HEK293 (cell line): ENCODE data around the gene AOC3.

Experiments
- CTCF ChIA-PET: fragments of 350-600 bp; formaldehyde crosslinking; extraction: SDS; loops from one replicate; lab custom pipeline; 2021; ENCODE audit warnings: antibody characterized with exemption; lab: Yijun Ruan, JAX
- POLR2A ChIA-PET: fragments of 300-600 bp; formaldehyde crosslinking; extraction: SDS; loops from one replicate; lab custom pipeline; 2020; ENCODE audit warnings: antibody characterized with exemption, inconsistent platforms; lab: Yijun Ruan, JAX
- H3K27ac ChIP-seq: fragments of 200-500 bp; sonication (Bioruptor generic); 2 replicates; pipeline ENCODE4 v1.5.1; 2014; ENCODE audit warnings: low read depth, low read length, control low read depth, inconsistent platforms; ENCODE audit errors: extremely low read depth
- H3K36me3 ChIP-seq, 2 experiments: fragments of 200-500 bp in 1 of 2; sonication (Bioruptor generic) in 1 of 2; 1 replicate in 1 of 2; 2 replicates in 1 of 2; pipeline ENCODE4 v1.5.1; 2014 to 2017; ENCODE audit warnings: inconsistent platforms in 2 of 2, low read length in 2 of 2; ENCODE audit not compliant: control insufficient read depth in 2 of 2, insufficient read depth in 1 of 2
- H3K4me1 ChIP-seq: fragments of 200-500 bp; sonication (Bioruptor generic); 2 replicates; pipeline ENCODE4 v1.5.1; 2014; ENCODE audit warnings: mild to moderate bottlenecking, low read length, inconsistent platforms; ENCODE audit not compliant: control insufficient read depth, insufficient read depth
- H3K4me3 ChIP-seq: 2 replicates; pipeline ENCODE4 v1.5.1; 2011; ENCODE audit warnings: low read depth, mild to moderate bottlenecking, control low read depth, low read length, moderate library complexity
- H3K9me3 ChIP-seq: fragments of 200-500 bp; sonication (Bioruptor generic); 2 replicates; pipeline ENCODE4 v1.5.1; 2014; ENCODE audit warnings: low read depth, low read length, inconsistent platforms; ENCODE audit not compliant: control insufficient read depth, insufficient read depth
- BCL11B ChIP-seq: fragments of 450-650 bp; formaldehyde crosslinking; IDR thresholded peaks from 2 replicates; pipeline ENCODE4 v1.5.1; 2016; ENCODE audit warnings: low read depth, missing biosample characterization, missing genetic modification characterization
- HOXA7 ChIP-seq: sonication (generic); formaldehyde crosslinking; IDR thresholded peaks from 2 replicates; pipeline ENCODE4 v1.8.1; 2022; ENCODE audit warnings: missing genetic modification reagents, borderline replicate concordance
- PATZ1 ChIP-seq: fragments of 450-650 bp; formaldehyde crosslinking; IDR thresholded peaks from 2 replicates; pipeline ENCODE4 v1.5.1; 2016; ENCODE audit warnings: missing biosample characterization, missing genetic modification characterization
- PRDM6 ChIP-seq: fragments of 450-650 bp; formaldehyde crosslinking; IDR thresholded peaks from 2 replicates; pipeline ENCODE4 v1.5.1; 2017; ENCODE audit warnings: missing biosample characterization, missing genetic modification characterization
- WT1 ChIP-seq: fragments of 450-650 bp; formaldehyde crosslinking; IDR thresholded peaks from 2 replicates; pipeline ENCODE4 v1.5.1; 2016; ENCODE audit warnings: missing biosample characterization, missing genetic modification characterization
- ZBTB1 ChIP-seq: fragments of 450-650 bp; formaldehyde crosslinking; IDR thresholded peaks from 2 replicates; pipeline ENCODE4 v1.5.1; 2016; ENCODE audit warnings: missing biosample characterization, missing genetic modification characterization
- ZNF112 ChIP-seq: fragments of 450-650 bp; formaldehyde crosslinking; IDR thresholded peaks from 2 replicates; pipeline ENCODE4 v1.5.0; 2017; ENCODE audit warnings: missing biosample characterization, missing genetic modification characterization
- ZNF148 ChIP-seq: fragments of 450-650 bp; formaldehyde crosslinking; IDR thresholded peaks from 2 replicates; pipeline ENCODE4 v1.5.0; 2017; ENCODE audit warnings: missing biosample characterization, missing genetic modification characterization, borderline replicate concordance
- ZNF16 ChIP-seq: fragments of 450-650 bp; formaldehyde crosslinking; IDR thresholded peaks from 2 replicates; pipeline ENCODE4 v1.5.1; 2016; ENCODE audit warnings: low read depth, missing biosample characterization, missing genetic modification characterization
- ZNF223 ChIP-seq: fragments of 450-650 bp; formaldehyde crosslinking; IDR thresholded peaks from 2 replicates; pipeline ENCODE4 v1.5.1; 2016; ENCODE audit warnings: missing biosample characterization, missing genetic modification characterization
- ZNF350 ChIP-seq: fragments of 450-650 bp; formaldehyde crosslinking; IDR thresholded peaks from 2 replicates; pipeline ENCODE4 v1.5.0; 2017; ENCODE audit warnings: missing biosample characterization, mild to moderate bottlenecking, missing genetic modification characterization
- ZNF510 ChIP-seq: fragments of 450-650 bp; formaldehyde crosslinking; IDR thresholded peaks from 2 replicates; pipeline ENCODE4 v1.5.1; 2018; ENCODE audit warnings: mild to moderate bottlenecking, missing genetic modification characterization, missing biosample characterization; ENCODE audit not compliant: insufficient replicate concordance
- ZNF530 ChIP-seq: fragments of 450-650 bp; formaldehyde crosslinking; IDR thresholded peaks from 2 replicates; pipeline ENCODE4 v1.5.1; 2016; ENCODE audit warnings: low read depth, missing biosample characterization, missing genetic modification characterization
- ZNF549 ChIP-seq: fragments of 450-650 bp; IDR thresholded peaks from 2 replicates; pipeline ENCODE4 v1.5.1; 2018; ENCODE audit warnings: missing biosample characterization, missing genetic modification characterization, mild to moderate bottlenecking, inconsistent platforms, moderate library complexity
- ZNF555 ChIP-seq: fragments of 450-650 bp; formaldehyde crosslinking; conservative IDR thresholded peaks from 2 replicates; pipeline ENCODE4 v1.5.1; 2017; ENCODE audit warnings: missing biosample characterization, mild to moderate bottlenecking, missing genetic modification characterization, inconsistent platforms
- ZNF76 ChIP-seq: fragments of 450-650 bp; formaldehyde crosslinking; IDR thresholded peaks from 2 replicates; pipeline ENCODE4; 2016; ENCODE audit warnings: low read depth, missing biosample characterization, missing genetic modification characterization, borderline replicate concordance
- ZNF785 ChIP-seq: fragments of 450-650 bp; formaldehyde crosslinking; IDR thresholded peaks from 2 replicates; pipeline ENCODE4 v1.5.1; 2016; ENCODE audit warnings: missing biosample characterization, missing genetic modification characterization
- TF ChIP-seq, protein P1 (sequence below): fragments of 450-650 bp; formaldehyde crosslinking; IDR thresholded peaks from 2 replicates; pipeline ENCODE4 v1.5.1; 2016; ENCODE audit warnings: missing biosample characterization, missing genetic modification characterization
- TF ChIP-seq, protein P2 (sequence below): fragments of 450-650 bp; formaldehyde crosslinking; IDR thresholded peaks from 2 replicates; pipeline ENCODE4 v1.5.1; 2016; ENCODE audit warnings: missing biosample characterization, missing genetic modification characterization

Gene AOC3

DNA sequence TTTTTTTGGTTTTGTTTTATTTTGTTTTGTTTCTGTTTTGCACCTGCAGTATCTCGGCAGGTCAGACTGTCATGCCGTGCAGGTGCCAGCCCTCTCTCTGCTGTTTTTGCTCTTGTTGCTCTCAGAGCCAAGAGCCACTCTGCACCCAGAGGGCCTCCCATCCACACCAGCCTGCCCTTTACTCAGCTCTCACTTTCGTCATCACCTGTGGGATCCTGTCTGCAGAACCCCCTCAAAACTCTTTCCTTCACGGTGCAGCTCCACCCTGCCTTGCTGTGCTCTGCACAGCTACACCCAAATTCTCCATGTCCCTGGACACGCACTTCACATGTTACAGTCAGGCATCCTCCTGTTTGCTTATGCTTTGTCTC is 2.6 kb downstream of the AOC3 start:
- POLR2A ChIA-PET, result interaction anchor here (1.1 kb wide), 1 partner anchor 144 kb away, joined by 3 read pairs; the partner anchor contains the start of gene RPL27
- CTCF ChIA-PET, result interaction anchor here (0.6 to 2.0 kb wide), 3 partner anchors 9 to 803 kb away, joined by 3 to 6 read pairs (median 5); no protein-coding TSS in a partner anchor
- H3K4me1 ChIP-seq, result no peaks in the 10 kb centered on the region

More for the DNA sequence above, 2.6 kb downstream of the AOC3 start:
- no peaks in the 10 kb centered on the region for H3K9me3 ChIP-seq
- no peak overlapping the region for H3K27ac ChIP-seq
- TF ChIP-seq ZNF16 (tag by site-specific recombination) (no peak), ZNF350 (tag by site-specific recombination) (no peak), ZNF148 (tag by site-specific recombination) (no peak), HOXA7 (CRISPR knock-in tag) (no peak), BCL11B (tag by site-specific recombination) (no peak), ZNF510 (tag by site-specific recombination) (no peak), ZNF785 (tag by site-specific recombination) (no peak), PATZ1 (tag by site-specific recombination) (no peak), PRDM6 (tag by site-specific recombination) (no peak), ZBTB1 (tag by site-specific recombination) (no peak), ZNF530 (no peak), ZNF112 (no peak), ZNF549 (tag by site-specific recombination) (no peak), WT1 (tag by site-specific recombination) (no peak), ZNF555 (tag by site-specific recombination) (no peak), ZNF76 (no peak), ZNF223 (tag by site-specific recombination) (no peak)
- TF ChIP-seq, protein P1, sequence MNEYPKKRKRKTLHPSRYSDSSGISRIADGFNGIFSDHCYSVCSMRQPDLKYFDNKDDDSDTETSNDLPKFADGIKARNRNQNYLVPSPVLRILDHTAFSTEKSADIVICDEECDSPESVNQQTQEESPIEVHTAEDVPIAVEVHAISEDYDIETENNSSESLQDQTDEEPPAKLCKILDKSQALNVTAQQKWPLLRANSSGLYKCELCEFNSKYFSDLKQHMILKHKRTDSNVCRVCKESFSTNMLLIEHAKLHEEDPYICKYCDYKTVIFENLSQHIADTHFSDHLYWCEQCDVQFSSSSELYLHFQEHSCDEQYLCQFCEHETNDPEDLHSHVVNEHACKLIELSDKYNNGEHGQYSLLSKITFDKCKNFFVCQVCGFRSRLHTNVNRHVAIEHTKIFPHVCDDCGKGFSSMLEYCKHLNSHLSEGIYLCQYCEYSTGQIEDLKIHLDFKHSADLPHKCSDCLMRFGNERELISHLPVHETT (tag by site-specific recombination), result no peak
- TF ChIP-seq, protein P2, sequence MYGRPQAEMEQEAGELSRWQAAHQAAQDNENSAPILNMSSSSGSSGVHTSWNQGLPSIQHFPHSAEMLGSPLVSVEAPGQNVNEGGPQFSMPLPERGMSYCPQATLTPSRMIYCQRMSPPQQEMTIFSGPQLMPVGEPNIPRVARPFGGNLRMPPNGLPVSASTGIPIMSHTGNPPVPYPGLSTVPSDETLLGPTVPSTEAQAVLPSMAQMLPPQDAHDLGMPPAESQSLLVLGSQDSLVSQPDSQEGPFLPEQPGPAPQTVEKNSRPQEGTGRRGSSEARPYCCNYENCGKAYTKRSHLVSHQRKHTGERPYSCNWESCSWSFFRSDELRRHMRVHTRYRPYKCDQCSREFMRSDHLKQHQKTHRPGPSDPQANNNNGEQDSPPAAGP (tag by site-specific recombination), result no peak
- TF ChIP-seq, all 188 proteins: peak for 0
- H3K36me3 ChIP-seq, result peaks cover 0 to 4% of the 10 kb centered on the region in 2 experiments; a peak in 2 of 3 replicates
- H3K4me3 ChIP-seq, result no peak overlapping the region
